Suprapubic skin (tissue), 4 donors: ENCODE results near the gene KCNJ1.

Experiments used
- CTCF ChIP-seq, 2 donors: fragments of 200-600 bp in 1 of 2; fragments of 450-650 bp in 1 of 2; sonication (generic) in 1 of 2; IDR thresholded peaks; one replicate each; pipeline ENCODE4 v1.5.1; 2016 to 2019; ENCODE audit warnings: antibody characterized with exemption in 2 of 2, mild to moderate bottlenecking in 1 of 2, moderate library complexity in 1 of 2
- EP300 ChIP-seq: sonication (generic); formaldehyde crosslinking; IDR thresholded peaks from one replicate; pipeline ENCODE4 v1.6.1; 2017; ENCODE audit warnings: antibody characterized with exemption
- POLR2A ChIP-seq, 2 donors: fragments of 450-650 bp; IDR thresholded peaks; one replicate each; pipeline ENCODE4 v1.6.1; 2017; ENCODE audit warnings: antibody characterized with exemption in 2 of 2, mild to moderate bottlenecking in 2 of 2, moderate library complexity in 2 of 2
- POLR2AphosphoS5 ChIP-seq, 3 donors: sonication (generic); formaldehyde crosslinking; IDR thresholded peaks; one replicate each; pipeline ENCODE4 v1.6.1; 2017; ENCODE audit warnings: antibody characterized with exemption in 3 of 3

- TF ChIP-seq CTCF (IDR thresholded peaks at IDR 0.05) (no peak), EP300 (no peak), POLR2AphosphoS5 (IDR thresholded peaks at IDR 0.05) (no peak), POLR2A (IDR thresholded peaks at IDR 0.05) (no peak)
Observed at GRCh38 chr11:128876133-128876650, 9.1 kb upstream of the KCNJ1 start.
